CD8-positive, alpha-beta memory T cell (primary cell): Measurements from ENCODE around the gene LPAR1. TPM values are rescaled to one million over a fixed set of nuclear protein-coding genes. Genes with fewer than 3 reads are reported as not detected.
"Not testable (repeated sequence)": the region's sequence is repeated elsewhere in the genome, so short reads cannot be mapped to it uniquely, and the experiment has no call there.

Source experiments
- CTCF ChIA-PET: fragments of 350-600 bp; sonication (Branson Sonifier 250); formaldehyde crosslinking; loops from one replicate; lab custom pipeline; 2021; ENCODE audit warnings: antibody characterized with exemption; lab: Charles Lee
- POLR2A ChIA-PET: fragments of 350-600 bp; sonication (Branson Sonifier 250); formaldehyde crosslinking; loops from one replicate; lab custom pipeline; 2021; ENCODE audit warnings: antibody characterized with exemption; lab: Charles Lee
- DNase-seq, 5 donors: peaks; one replicate each; pipeline versions ENCODE4 v3.0.0 to v3.0.0-alpha.2; 2020 to 2022; ENCODE audit warnings: mixed read lengths in 1 of 5
- H3K27ac ChIP-seq: one replicate; pipeline ENCODE4 v1.7.0; 2013; ENCODE audit warnings: low read depth, mild to moderate bottlenecking, low read length, moderate library complexity
- H3K27me3 ChIP-seq: 2 replicates; pipeline ENCODE4 v1.7.0; 2013; ENCODE audit warnings: low read length, mild to moderate bottlenecking; ENCODE audit not compliant: insufficient read depth, poor library complexity, severe bottlenecking
- H3K36me3 ChIP-seq: 2 replicates; pipeline ENCODE4 v1.7.0; 2013; ENCODE audit warnings: mild to moderate bottlenecking, low read length, moderate library complexity; ENCODE audit not compliant: insufficient read depth
- H3K4me1 ChIP-seq: 2 replicates; pipeline ENCODE4 v1.7.0; 2013; ENCODE audit warnings: mild to moderate bottlenecking, low read length, moderate library complexity; ENCODE audit not compliant: insufficient read depth
- H3K4me3 ChIP-seq: 2 replicates; pipeline ENCODE4 v1.7.0; 2013; ENCODE audit warnings: mild to moderate bottlenecking, low read length
- H3K9me3 ChIP-seq: 2 replicates; pipeline ENCODE4 v1.7.0; 2013; ENCODE audit warnings: mild to moderate bottlenecking, low read length
- H3K27ac Mint-ChIP-seq, 8 donors: one replicate each; pipeline ENCODE4 v1.8.0; 2020 to 2021; ENCODE audit warnings: mixed read lengths in 8 of 8, mild to moderate bottlenecking in 6 of 8, inconsistent platforms in 3 of 8, moderate library complexity in 3 of 8
- H3K27me3 Mint-ChIP-seq, 2 donors: one replicate each; pipeline ENCODE4 v1.8.0; 2020 to 2021; ENCODE audit warnings: mixed read lengths in 2 of 2, mild to moderate bottlenecking in 1 of 2, moderate library complexity in 1 of 2
- H3K36me3 Mint-ChIP-seq, 3 donors: one replicate each; pipeline ENCODE4 v1.8.0; 2020 to 2021; ENCODE audit warnings: mixed read lengths in 3 of 3, inconsistent platforms in 1 of 3, mild to moderate bottlenecking in 1 of 3
- H3K4me1 Mint-ChIP-seq, 3 donors: one replicate each; pipeline ENCODE4 v1.8.0; 2020 to 2021; ENCODE audit warnings: mixed read lengths in 3 of 3, inconsistent platforms in 1 of 3, mild to moderate bottlenecking in 1 of 3
- H3K4me3 Mint-ChIP-seq, 7 donors: one replicate each; pipeline ENCODE4 v1.8.0; 2020 to 2021; ENCODE audit warnings: mixed read lengths in 7 of 7, mild to moderate bottlenecking in 6 of 7, moderate library complexity in 4 of 7, inconsistent platforms in 2 of 7
- H3K9me3 Mint-ChIP-seq, 5 donors: one replicate each; pipeline ENCODE4 v1.8.0; 2020 to 2022; ENCODE audit warnings: mixed read lengths in 5 of 5, mild to moderate bottlenecking in 3 of 5, moderate library complexity in 2 of 5, inconsistent platforms in 1 of 5
- polyA plus RNA-seq: library from polyadenylated mRNA; unstranded; fragments of 300-500 nt; fragmentation: Illumina TruSeq; gene quantifications from one replicate; pipeline ENCODE4 v1.2.3, GENCODE V29; 2021
- total RNA-seq, 2 experiments: library from RNA; stranded (reverse); gene quantifications; one replicate each; pipeline ENCODE4 v1.2.3, GENCODE V29; 2021

The LPAR1 gene
- total and polyA plus RNA-seq, 3 experiments from 2014 or later = not detected

GRCh38 chr9:111050819-111051218 lies 12.5 kb upstream of the LPAR1 start:
- CTCF ChIA-PET = no interaction called here
- no peaks in the 10 kb centered on the region for H3K36me3 ChIP-seq

GRCh38 chr9:111047287-111047686 lies 9.0 kb upstream of the LPAR1 start:
- POLR2A ChIA-PET, H3K4me3 ChIP-seq, H3K4me1 ChIP-seq, H3K4me3 Mint-ChIP-seq, H3K27me3 Mint-ChIP-seq, CTCF ChIA-PET, H3K27ac ChIP-seq, H3K4me1 Mint-ChIP-seq, H3K36me3 ChIP-seq, H3K27me3 ChIP-seq, H3K36me3 Mint-ChIP-seq, H3K9me3 Mint-ChIP-seq, H3K9me3 ChIP-seq, DNase-seq: not testable (repeated sequence)
- peak overlapping the region in 1 of 8 donors; percentile 27 for H3K27ac Mint-ChIP-seq

More at GRCh38 chr9:111050819-111051218, 12.5 kb upstream of the LPAR1 start:
- Histone ChIP-seq H3K9me3 (no peaks in the 10 kb centered on the region), H3K27me3 (no peaks in the 10 kb centered on the region), H3K4me1 (no peaks in the 10 kb centered on the region), H3K4me3 (no peak overlapping the region), H3K27ac (no peak overlapping the region)
- DNase-seq = no peak
- H3K4me1 Mint-ChIP-seq = no peaks in the 10 kb centered on the region
- peaks cover 0 to 3% of the 10 kb centered on the region in 2 donors for H3K27me3 Mint-ChIP-seq
- H3K4me3 Mint-ChIP-seq = no peak overlapping the region
- no peaks in the 10 kb centered on the region for H3K36me3 Mint-ChIP-seq
- peaks cover 0 to 2% (median 0%) of the 10 kb centered on the region in 5 donors for H3K9me3 Mint-ChIP-seq
- no peak overlapping the region for H3K27ac Mint-ChIP-seq
- POLR2A ChIA-PET = no interaction called here

- Histone ChIP-seq H3K27me3 (no peaks in the 10 kb centered on the region), H3K27ac (no peak overlapping the region), H3K36me3 (no peaks in the 10 kb centered on the region), H3K4me1 (no peaks in the 10 kb centered on the region), H3K9me3 (no peaks in the 10 kb centered on the region), H3K4me3 (no peak overlapping the region)
- Mint-ChIP-seq H3K4me1 (peaks cover 6 to 11% (median 6%) of the 10 kb centered on the region in 3 donors), H3K27me3 (peaks cover 6 to 18% of the 10 kb centered on the region in 2 donors), H3K4me3 (no peak overlapping the region), H3K36me3 (peaks cover 0 to 4% (median 0%) of the 10 kb centered on the region in 3 donors), H3K9me3 (peaks cover 0 to 5% (median 3%) of the 10 kb centered on the region in 5 donors), H3K27ac (no peak overlapping the region)
- DNase-seq = no peak
- ChIA-PET CTCF (no interaction called here), POLR2A (no interaction called here)
These were observed 3.6 kb upstream of the LPAR1 start for GRCh38 chr9:111041902-111042301.

GRCh38 chr9:111040494-111040893 lies 2.2 kb upstream of the LPAR1 start:
- H3K4me3 Mint-ChIP-seq = no peak overlapping the region
- peaks cover 18 to 32% of the 10 kb centered on the region in 2 donors for H3K27me3 Mint-ChIP-seq
- H3K36me3 Mint-ChIP-seq = peaks cover 0 to 4% (median 0%) of the 10 kb centered on the region in 3 donors
- ChIA-PET CTCF (no interaction called here), POLR2A (no interaction called here)
- H3K4me1 Mint-ChIP-seq = peaks cover 6 to 11% (median 6%) of the 10 kb centered on the region in 3 donors
- no peak overlapping the region for H3K27ac ChIP-seq
- H3K9me3 Mint-ChIP-seq = peaks cover 0 to 6% (median 4%) of the 10 kb centered on the region in 5 donors
- no peak overlapping the region for H3K4me3 ChIP-seq
- no peaks in the 10 kb centered on the region for H3K27me3 ChIP-seq
- DNase-seq = no peak
- H3K27ac Mint-ChIP-seq = no peak overlapping the region
- no peaks in the 10 kb centered on the region for H3K9me3 ChIP-seq
- no peaks in the 10 kb centered on the region for H3K4me1 ChIP-seq
- H3K36me3 ChIP-seq = no peaks in the 10 kb centered on the region

- no peak for DNase-seq
- Histone ChIP-seq H3K4me3 (no peak overlapping the region), H3K27ac (no peak overlapping the region), H3K36me3 (no peaks in the 10 kb centered on the region), H3K27me3 (no peaks in the 10 kb centered on the region), H3K9me3 (no peaks in the 10 kb centered on the region), H3K4me1 (no peaks in the 10 kb centered on the region)
- POLR2A ChIA-PET = no interaction called here
- Mint-ChIP-seq H3K36me3 (peaks cover 0 to 4% (median 0%) of the 10 kb centered on the region in 3 donors), H3K4me3 (no peak overlapping the region), H3K27me3 (peaks cover 20 to 42% of the 10 kb centered on the region in 2 donors), H3K4me1 (peaks cover 6 to 11% (median 6%) of the 10 kb centered on the region in 3 donors), H3K27ac (no peak overlapping the region), H3K9me3 (peaks cover 0 to 8% (median 5%) of the 10 kb centered on the region in 5 donors)
- CTCF ChIA-PET = no interaction called here
These were observed 1.1 kb upstream of the LPAR1 start for GRCh38 chr9:111039231-111039906.

GRCh38 chr9:111037708-111038330 lies 451 bp downstream of the LPAR1 start:
- H3K4me3 ChIP-seq = no peak overlapping the region
- no peak overlapping the region for H3K4me3 Mint-ChIP-seq
- H3K36me3 Mint-ChIP-seq = peaks cover 0 to 4% (median 0%) of the 10 kb centered on the region in 3 donors
- peaks cover 0 to 8% (median 5%) of the 10 kb centered on the region in 5 donors for H3K9me3 Mint-ChIP-seq
- no peaks in the 10 kb centered on the region for H3K4me1 ChIP-seq
- ChIA-PET POLR2A (no interaction called here), CTCF (no interaction called here)
- H3K4me1 Mint-ChIP-seq = peaks cover 6 to 11% (median 6%) of the 10 kb centered on the region in 3 donors
- peaks cover 22 to 42% of the 10 kb centered on the region in 2 donors for H3K27me3 Mint-ChIP-seq
- H3K27ac ChIP-seq = no peak overlapping the region
- H3K9me3 ChIP-seq = no peaks in the 10 kb centered on the region
- H3K27ac Mint-ChIP-seq = no peak overlapping the region
- no peaks in the 10 kb centered on the region for H3K36me3 ChIP-seq
- no peak for DNase-seq
- no peaks in the 10 kb centered on the region for H3K27me3 ChIP-seq

GRCh38 chr9:111037356-111037707 lies 938 bp downstream of the LPAR1 start:
- Histone ChIP-seq H3K27me3 (no peaks in the 10 kb centered on the region), H3K4me1 (no peaks in the 10 kb centered on the region), H3K27ac (no peak overlapping the region), H3K4me3 (no peak overlapping the region), H3K9me3 (no peaks in the 10 kb centered on the region), H3K36me3 (no peaks in the 10 kb centered on the region)
- Mint-ChIP-seq H3K4me1 (peaks cover 6 to 11% (median 6%) of the 10 kb centered on the region in 3 donors), H3K4me3 (peak overlapping the region in 1 of 7 donors; percentile 12), H3K27me3 (peaks cover 22 to 42% of the 10 kb centered on the region in 2 donors), H3K27ac (peak overlapping the region in 1 of 8 donors; percentile 30), H3K9me3 (peaks cover 0 to 8% (median 2%) of the 10 kb centered on the region in 5 donors), H3K36me3 (peaks cover 0 to 4% (median 0%) of the 10 kb centered on the region in 3 donors)
- DNase-seq = no peak
- ChIA-PET POLR2A (no interaction called here), CTCF (no interaction called here)

GRCh38 chr9:111036946-111037345 lies 1.3 kb downstream of the LPAR1 start:
- Histone ChIP-seq H3K9me3 (no peaks in the 10 kb centered on the region), H3K4me3 (no peak overlapping the region), H3K36me3 (no peaks in the 10 kb centered on the region), H3K27me3 (no peaks in the 10 kb centered on the region), H3K27ac (no peak overlapping the region), H3K4me1 (no peaks in the 10 kb centered on the region)
- Mint-ChIP-seq H3K9me3 (peaks cover 0 to 8% (median 2%) of the 10 kb centered on the region in 5 donors), H3K4me1 (peaks cover 6 to 11% (median 6%) of the 10 kb centered on the region in 3 donors), H3K4me3 (peak overlapping the region in 1 of 7 donors; percentile 12), H3K36me3 (peaks cover 0 to 4% (median 0%) of the 10 kb centered on the region in 3 donors), H3K27me3 (peaks cover 22 to 42% of the 10 kb centered on the region in 2 donors), H3K27ac (peak overlapping the region in 2 of 8 donors; percentile 20 to 30)
- POLR2A ChIA-PET = no interaction called here
- no peak for DNase-seq
- CTCF ChIA-PET = no interaction called here
